Measurements from ENCODE around the gene LGALS9C.
"Not testable (repeated sequence)": the region's sequence is repeated elsewhere in the genome, so short reads cannot be mapped to it uniquely, and the experiment has no call there.

DNA sequence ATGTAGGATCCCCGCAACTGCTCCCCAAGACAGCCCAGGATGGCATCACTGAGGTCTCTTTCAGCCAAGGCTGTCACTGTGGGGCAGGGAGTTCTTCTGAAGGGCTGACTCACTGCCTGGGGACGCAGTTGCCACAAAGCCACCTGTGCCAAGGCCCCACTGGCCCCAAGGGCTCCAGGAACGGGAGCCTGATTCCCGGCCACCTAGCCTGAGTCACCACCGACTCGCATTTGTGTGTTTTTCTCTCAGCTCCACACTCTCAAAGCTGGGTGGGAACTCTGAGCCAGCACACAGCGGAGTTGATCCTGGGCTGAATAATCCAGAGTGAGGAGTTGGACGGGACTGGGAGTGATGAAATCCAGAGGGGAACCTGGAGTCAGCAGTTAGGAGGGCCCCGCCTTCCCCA lies 37.1 kb upstream of the LGALS9C start:
- TF ChIP-seq, protein P1, sequence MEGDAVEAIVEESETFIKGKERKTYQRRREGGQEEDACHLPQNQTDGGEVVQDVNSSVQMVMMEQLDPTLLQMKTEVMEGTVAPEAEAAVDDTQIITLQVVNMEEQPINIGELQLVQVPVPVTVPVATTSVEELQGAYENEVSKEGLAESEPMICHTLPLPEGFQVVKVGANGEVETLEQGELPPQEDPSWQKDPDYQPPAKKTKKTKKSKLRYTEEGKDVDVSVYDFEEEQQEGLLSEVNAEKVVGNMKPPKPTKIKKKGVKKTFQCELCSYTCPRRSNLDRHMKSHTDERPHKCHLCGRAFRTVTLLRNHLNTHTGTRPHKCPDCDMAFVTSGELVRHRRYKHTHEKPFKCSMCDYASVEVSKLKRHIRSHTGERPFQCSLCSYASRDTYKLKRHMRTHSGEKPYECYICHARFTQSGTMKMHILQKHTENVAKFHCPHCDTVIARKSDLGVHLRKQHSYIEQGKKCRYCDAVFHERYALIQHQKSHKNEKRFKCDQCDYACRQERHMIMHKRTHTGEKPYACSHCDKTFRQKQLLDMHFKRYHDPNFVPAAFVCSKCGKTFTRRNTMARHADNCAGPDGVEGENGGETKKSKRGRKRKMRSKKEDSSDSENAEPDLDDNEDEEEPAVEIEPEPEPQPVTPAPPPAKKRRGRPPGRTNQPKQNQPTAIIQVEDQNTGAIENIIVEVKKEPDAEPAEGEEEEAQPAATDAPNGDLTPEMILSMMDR (optimal IDR thresholded peaks at IDR 0.05 in 1 of 3, IDR thresholded peaks at IDR 0.05 in 1 of 3, conservative IDR thresholded peaks at IDR 0.05 in 1 of 3; ENCODE audit: extremely low read depth in 1 of 3, insufficient read depth in 2 of 3, low read length in 3 of 3): not testable (repeated sequence)
- not testable (repeated sequence) for TF ChIP-seq EZH2 (IDR thresholded peaks at IDR 0.05; ENCODE audit: low read length)
